Fibroblast of skin of left quadriceps (primary cell): Measurements from ENCODE around the gene ZMAT5.

ENCODE experiments used
- DNase-seq, 2 experiments: peaks; one replicate each; pipeline ENCODE4 v3.0.0-alpha.2; 2013; ENCODE audit warnings: low read depth in 2 of 2

ZMAT5 gene

GRCh38 chr22:29689206-29689879, 77.5 kb downstream of the ZMAT5 start:
- DNase-seq, result peak in 1 of 2 experiments; percentile 6

GRCh38 chr22:29684244-29684643, 82.6 kb downstream of the ZMAT5 start:
- DNase-seq, result no peak

GRCh38 chr22:29683536-29683935, 83.3 kb downstream of the ZMAT5 start:
- no peak for DNase-seq
